Brain microvascular endothelial cell (primary cell): ENCODE measurements around the gene NHSL1.

Experiments
- DNase-seq: peaks from one replicate; pipeline ENCODE4 v3.0.0-alpha.2; 2020
- H3K27ac ChIP-seq: fragments of 250-450 bp; sonication (Bioruptor Pico); 2 replicates; pipeline ENCODE4 v1.5.1; 2020; ENCODE audit warnings: mild to moderate bottlenecking, moderate library complexity
- H3K27me3 ChIP-seq: fragments of 250-450 bp; sonication (Bioruptor Pico); replicated peaks from 2 replicates; pipeline ENCODE4 v1.5.1; 2020; ENCODE audit warnings: mild to moderate bottlenecking
- H3K36me3 ChIP-seq: fragments of 250-450 bp; sonication (Bioruptor Pico); replicated peaks from 2 replicates; pipeline ENCODE4 v1.5.1; 2020; ENCODE audit warnings: mild to moderate bottlenecking
- H3K4me3 ChIP-seq: 2 replicates; pipeline ENCODE4 v1.5.1; 2011; ENCODE audit warnings: low read depth, mild to moderate bottlenecking, control low read depth, low read length, moderate library complexity
- CTCF ChIP-seq: IDR thresholded peaks from 2 replicates; pipeline ENCODE4 v1.5.1; 2011; ENCODE audit warnings: low read depth, mild to moderate bottlenecking, moderate library complexity, low read length, control low read depth, inconsistent platforms; ENCODE audit errors: missing control alignments
- in situ Hi-C: cut with HindIII; loops from 2 replicates; pipeline ENCODE4 v1.10.0; 2017; ENCODE audit warnings: low sequenced_read_pairs, low pct_ligation_motif_present

Gene NHSL1

GRCh38 chr6:138402838-138403187 is 96.5 kb downstream of the NHSL1 start:
- no peak for DNase-seq
- H3K36me3 ChIP-seq, result peaks cover 16% of the 10 kb centered on the region
- H3K27me3 ChIP-seq, result no peaks in the 10 kb centered on the region
- no peak overlapping the region for H3K27ac ChIP-seq
- in situ Hi-C loops, result no loop called here
- TF ChIP-seq CTCF, result no peak
- no peak overlapping the region for H3K4me3 ChIP-seq

- in situ Hi-C loops, result no loop called here
- TF ChIP-seq CTCF, result no peak
- Histone ChIP-seq H3K27ac (no peak overlapping the region), H3K27me3 (no peaks in the 10 kb centered on the region), H3K36me3 (peaks cover 10% of the 10 kb centered on the region), H3K4me3 (no peak overlapping the region)
- DNase-seq, result no peak
Observed at GRCh38 chr6:138401960-138402837, 97.1 kb downstream of the NHSL1 start.

DNA sequence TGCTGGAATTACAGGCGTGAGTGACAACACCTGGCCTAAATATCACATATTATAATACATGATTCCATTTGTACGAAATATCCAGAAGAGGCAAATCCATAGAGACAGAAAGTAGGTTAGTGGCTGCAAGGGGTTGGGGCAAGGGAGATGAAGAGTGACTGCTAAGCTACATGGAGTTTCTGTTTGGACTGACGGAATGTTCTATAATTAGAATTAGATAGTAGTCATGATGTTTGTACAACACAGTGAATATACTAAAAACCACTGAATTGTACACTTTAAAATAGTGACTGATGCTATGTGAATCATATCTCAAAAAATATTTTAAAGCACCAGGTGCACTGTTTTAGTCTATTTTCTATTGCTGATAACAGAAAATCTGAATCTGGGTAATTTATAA is 99.0 kb downstream of the NHSL1 start:
- TF ChIP-seq CTCF, result no peak
- in situ Hi-C loops, result no loop called here
- no peak overlapping the region for H3K27ac ChIP-seq
- no peaks in the 10 kb centered on the region for H3K36me3 ChIP-seq
- no peak for DNase-seq
- no peaks in the 10 kb centered on the region for H3K27me3 ChIP-seq
- H3K4me3 ChIP-seq, result no peak overlapping the region

GRCh38 chr6:138397128-138398122 is 101.9 kb downstream of the NHSL1 start:
- no peaks in the 10 kb centered on the region for H3K27me3 ChIP-seq
- no peak overlapping the region for H3K4me3 ChIP-seq
- no peak for DNase-seq
- no peak overlapping the region for H3K27ac ChIP-seq
- in situ Hi-C loops, result no loop called here
- peak; percentile 17 for TF ChIP-seq CTCF
- no peaks in the 10 kb centered on the region for H3K36me3 ChIP-seq

DNA sequence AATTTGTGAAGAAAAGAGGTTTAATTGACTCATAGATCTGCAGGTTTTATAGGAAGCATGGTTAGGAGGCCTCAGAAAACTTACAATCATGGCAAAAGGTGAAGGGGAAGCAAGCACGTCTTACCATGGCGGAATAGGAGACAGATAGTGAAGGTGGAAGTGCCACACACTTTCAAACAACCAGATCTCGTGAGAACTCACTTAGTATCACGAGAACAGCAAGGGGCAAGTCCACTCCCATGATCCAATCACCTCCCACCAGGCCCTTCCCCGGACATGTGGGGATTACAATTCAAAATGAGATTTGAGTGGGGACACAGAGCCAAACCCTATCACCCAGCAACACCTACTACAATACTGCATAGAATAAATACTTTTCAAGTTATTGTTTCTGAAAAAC is 102.6 kb downstream of the NHSL1 start:
- Histone ChIP-seq H3K4me3 (no peak overlapping the region), H3K36me3 (no peaks in the 10 kb centered on the region), H3K27me3 (no peaks in the 10 kb centered on the region), H3K27ac (no peak overlapping the region)
- TF ChIP-seq CTCF, result no peak
- in situ Hi-C loops, result no loop called here
- no peak for DNase-seq
